Thyroid gland (tissue), 4 donors: ENCODE results near the gene CLIP2. TPM values are rescaled to one million over a fixed set of nuclear protein-coding genes. Genes with fewer than 3 reads are reported as not detected.
"Not testable (repeated sequence)": the region's sequence is repeated elsewhere in the genome, so short reads cannot be mapped to it uniquely, and the experiment has no call there.

Experiments
- DNase-seq, 2 donors: peaks; one replicate each; pipeline ENCODE4 v3.0.0-alpha.2; 2019
- H3K27ac ChIP-seq, 3 donors: fragments of 200-600 bp; sonication (generic); 1 replicate in 2 of 3; 2 replicates in 1 of 3; pipeline ENCODE4 v1.5.1; 2016 to 2019; ENCODE audit warnings: mild to moderate bottlenecking in 1 of 3, moderate library complexity in 1 of 3
- H3K27me3 ChIP-seq: fragments of 200-600 bp; sonication (generic); one replicate; pipeline ENCODE4 v1.5.1; 2019
- H3K36me3 ChIP-seq, 2 donors: fragments of 200-600 bp; sonication (generic); one replicate each; pipeline ENCODE4 v1.5.1; 2016 to 2019
- H3K4me1 ChIP-seq, 2 donors: fragments of 200-600 bp; sonication (generic); one replicate each; pipeline ENCODE4 v1.5.1; 2017 to 2019
- H3K4me3 ChIP-seq, 3 donors: fragments of 200-600 bp; sonication (generic); replicated peaks in 1 of 3; 1 replicate in 2 of 3; 2 replicates in 1 of 3; pipeline ENCODE4 v1.5.1; 2016; ENCODE audit warnings: mild to moderate bottlenecking in 1 of 3
- H3K9me3 ChIP-seq: fragments of 200-600 bp; sonication (generic); one replicate; pipeline ENCODE4 v1.5.1; 2017
- CTCF ChIP-seq, 6 experiments: fragments of 200-600 bp in 3 of 6; fragments of 450-650 bp in 3 of 6; sonication (generic) in 3 of 6; IDR thresholded peaks; one replicate each; pipeline ENCODE4 v1.5.1; 2016 to 2019; ENCODE audit warnings: antibody characterized with exemption in 6 of 6, mild to moderate bottlenecking in 2 of 6, inconsistent platforms in 1 of 6, moderate library complexity in 1 of 6
- POLR2A ChIP-seq, 2 donors: fragments of 450-650 bp; IDR thresholded peaks; one replicate each; pipeline ENCODE4 v1.6.1; 2017; ENCODE audit warnings: antibody characterized with exemption in 2 of 2, mild to moderate bottlenecking in 2 of 2, moderate library complexity in 1 of 2
- WGBS, 2 donors: methylation state at CpG; one replicate each; pipeline ENCODE4 v1.1.5; 2017; 5-methylcytosine and 5-hydroxymethylcytosine counted together
- intact Hi-C: fragments of 100-400 bp; cut with DNase I; formaldehyde crosslinking; loops from one replicate; pipeline ENCODE4 v1.15.1; 2023
- total RNA-seq, 4 donors: library from RNA; depleted of rRNA; stranded (reverse); fragments of >200 nt; gene quantifications; one replicate each; pipeline ENCODE4 v1.2.3, GENCODE V29; 2016

CLIP2 gene
- total RNA-seq, 4 donors from 2014 or later, result 4.4 to 16.5 (median 6.7) TPM

GRCh38 chr7:74345970-74346369, 56.8 kb downstream of the CLIP2 start:
- Histone ChIP-seq H3K27me3 (no peaks in the 10 kb centered on the region), H3K4me1 (no peaks in the 10 kb centered on the region), H3K27ac (no peak overlapping the region), H3K9me3 (no peaks in the 10 kb centered on the region), H3K4me3 (no peak overlapping the region), H3K36me3 (no peaks in the 10 kb centered on the region)
- 93 to 98% methylated on average over 2 of the region's 2 CpGs for WGBS, 2 donors
- no peak for DNase-seq
- intact Hi-C loops, result no loop called here
- TF ChIP-seq POLR2A (IDR thresholded peaks at IDR 0.05) (no peak), CTCF (IDR thresholded peaks at IDR 0.05) (no peak)

- H3K4me3 ChIP-seq, result no peak overlapping the region
- no peak for DNase-seq
- H3K27me3 ChIP-seq, result no peaks in the 10 kb centered on the region
- no peaks in the 10 kb centered on the region for H3K4me1 ChIP-seq
- intact Hi-C loops, result no loop called here
- no peaks in the 10 kb centered on the region for H3K9me3 ChIP-seq
- 93 to 95% methylated on average over 10 of the region's 10 CpGs for WGBS, 2 donors
- H3K36me3 ChIP-seq, result no peaks in the 10 kb centered on the region
- no peak overlapping the region for H3K27ac ChIP-seq
- TF ChIP-seq POLR2A (IDR thresholded peaks at IDR 0.05) (no peak), CTCF (IDR thresholded peaks at IDR 0.05) (no peak)
These were observed 60.4 kb downstream of the CLIP2 start for GRCh38 chr7:74349621-74350020.

- Histone ChIP-seq H3K36me3 (no peaks in the 10 kb centered on the region), H3K9me3 (no peaks in the 10 kb centered on the region), H3K4me1 (no peaks in the 10 kb centered on the region), H3K4me3 (no peak overlapping the region), H3K27me3 (no peaks in the 10 kb centered on the region), H3K27ac (no peak overlapping the region)
- intact Hi-C loops, result no loop called here
- WGBS, 2 donors, result 97% methylated on average over 1 of the region's 1 CpG
- no peak for DNase-seq
- TF ChIP-seq CTCF (IDR thresholded peaks at IDR 0.05) (no peak), POLR2A (IDR thresholded peaks at IDR 0.05) (no peak)
These were observed 61.5 kb downstream of the CLIP2 start for GRCh38 chr7:74350751-74351150.

GRCh38 chr7:74351836-74352235, 62.6 kb downstream of the CLIP2 start:
- intact Hi-C loops, result no loop called here
- Histone ChIP-seq H3K27me3 (no peaks in the 10 kb centered on the region), H3K36me3 (no peaks in the 10 kb centered on the region), H3K9me3 (no peaks in the 10 kb centered on the region), H3K4me3 (no peak overlapping the region), H3K27ac (no peak overlapping the region), H3K4me1 (no peaks in the 10 kb centered on the region)
- 86 to 87% methylated on average over 3 of the region's 3 CpGs for WGBS, 2 donors
- TF ChIP-seq CTCF (IDR thresholded peaks at IDR 0.05), result no peak
- TF ChIP-seq POLR2A (IDR thresholded peaks at IDR 0.05), result no peak
- no peak for DNase-seq

- H3K36me3 ChIP-seq, H3K9me3 ChIP-seq, H3K4me3 ChIP-seq, H3K27ac ChIP-seq, H3K27me3 ChIP-seq, H3K4me1 ChIP-seq, DNase-seq, intact Hi-C loops: not testable (repeated sequence)
- WGBS, 2 donors, result 71 to 86% methylated on average over 4 of the region's 4 CpGs
These were observed 63.4 kb downstream of the CLIP2 start for GRCh38 chr7:74352551-74353138.

- TF ChIP-seq CTCF (IDR thresholded peaks at IDR 0.05) (no peak), POLR2A (IDR thresholded peaks at IDR 0.05) (no peak)
- Histone ChIP-seq H3K4me1 (no peaks in the 10 kb centered on the region), H3K27ac (no peak overlapping the region), H3K36me3 (no peaks in the 10 kb centered on the region), H3K9me3 (no peaks in the 10 kb centered on the region), H3K27me3 (no peaks in the 10 kb centered on the region), H3K4me3 (no peak overlapping the region)
- 96 to 98% methylated on average over 6 of the region's 6 CpGs for WGBS, 2 donors
- intact Hi-C loops, result no loop called here
- no peak for DNase-seq
These were observed 64.8 kb downstream of the CLIP2 start for GRCh38 chr7:74354009-74354408.
